SK-MEL-5 (cell line): ENCODE results near the gene TWSG1. TPM values are rescaled to one million over a fixed set of nuclear protein-coding genes. Genes with fewer than 3 reads are reported as not detected.
"Not testable (repeated sequence)": the region's sequence is repeated elsewhere in the genome, so short reads cannot be mapped to it uniquely, and the experiment has no call there.

Experiments
- DNase-seq: peaks from one replicate; pipeline ENCODE4 v3.0.0-alpha.2; 2016; ENCODE audit warnings: low read depth, low spot score
- in situ Hi-C: cut with HindIII; loops from 2 replicates; pipeline ENCODE4 v1.10.0; 2016; ENCODE audit warnings: low sequenced_read_pairs, high pct_unique_total_duplicates, low pct_unique_long_range_greater_than_20kb
- total RNA-seq: library from RNA; depleted of rRNA; stranded (reverse); fragments of >200 nt; shearing (Covaris generic); gene quantifications from 2 replicates; pipeline ENCODE4 v1.2.3, GENCODE V29; 2014

The TWSG1 gene
- total RNA-seq, 1 experiment from 2014 or later, result 12.9 TPM

DNA sequence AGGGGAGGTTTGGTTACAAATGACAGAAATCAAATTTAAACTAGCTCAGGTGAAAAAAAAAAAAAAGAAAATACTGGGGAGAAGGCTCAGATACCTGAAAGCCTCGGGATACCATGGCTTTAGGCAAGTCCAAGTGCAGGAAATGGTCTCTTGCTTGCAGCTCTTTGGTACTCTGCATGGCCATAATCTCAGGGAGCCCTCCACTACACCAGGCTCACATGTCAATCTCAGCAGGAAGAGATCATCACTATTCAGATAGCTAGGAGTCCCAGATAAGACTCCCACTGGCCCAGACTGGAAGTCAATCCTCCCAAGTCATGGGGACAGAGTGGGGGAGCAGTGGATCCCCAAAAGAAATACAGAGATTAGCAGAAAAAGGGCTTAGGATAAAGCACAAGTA lies 75.9 kb downstream of the TWSG1 start:
- no peak for DNase-seq
- in situ Hi-C loops, result no loop called here

- in situ Hi-C loops, result no loop called here
- DNase-seq, result no peak
These were observed 79.0 kb downstream of the TWSG1 start for GRCh38 chr18:9413576-9413975.

GRCh38 chr18:9416563-9417072 lies 82.0 kb downstream of the TWSG1 start:
- no peak for DNase-seq
- in situ Hi-C loops, result no loop called here

GRCh38 chr18:9417073-9417851 lies 82.7 kb downstream of the TWSG1 start:
- in situ Hi-C loops, result no loop called here

DNA sequence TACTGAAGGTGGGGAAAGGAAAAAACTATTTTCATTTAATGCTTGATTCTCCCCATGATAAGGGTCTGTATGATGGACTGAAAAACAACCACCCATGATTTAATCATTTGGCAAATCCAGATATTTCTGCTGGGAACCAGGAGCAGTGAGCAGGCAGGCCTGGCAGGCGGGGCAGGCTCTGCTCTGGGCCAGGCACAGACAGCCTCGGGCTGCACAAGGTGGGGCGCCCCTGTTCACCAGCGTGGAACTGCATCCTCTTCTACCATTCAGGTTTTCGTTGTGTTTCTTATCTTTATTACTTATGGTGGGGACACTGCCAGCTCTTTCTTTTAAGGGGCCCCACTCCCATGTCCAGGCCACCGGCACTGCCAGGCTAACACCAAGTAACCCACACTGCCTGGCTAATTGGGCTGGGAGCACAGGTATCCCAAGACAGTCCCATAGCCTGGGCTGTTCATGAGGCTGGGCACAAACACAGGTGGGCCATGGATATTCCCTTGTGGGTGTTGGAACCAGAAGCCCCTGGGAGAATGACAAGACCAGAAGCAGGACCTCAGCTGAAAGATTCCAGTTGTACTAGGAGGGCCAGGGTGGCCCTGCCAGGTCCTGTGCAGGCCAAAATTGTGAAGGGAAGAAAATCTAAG lies 83.6 kb downstream of the TWSG1 start:
- DNase-seq, result no peak
- in situ Hi-C loops, result no loop called here

More at GRCh38 chr18:9417073-9417851, 82.7 kb downstream of the TWSG1 start:
- DNase-seq, result no peak

DNA sequence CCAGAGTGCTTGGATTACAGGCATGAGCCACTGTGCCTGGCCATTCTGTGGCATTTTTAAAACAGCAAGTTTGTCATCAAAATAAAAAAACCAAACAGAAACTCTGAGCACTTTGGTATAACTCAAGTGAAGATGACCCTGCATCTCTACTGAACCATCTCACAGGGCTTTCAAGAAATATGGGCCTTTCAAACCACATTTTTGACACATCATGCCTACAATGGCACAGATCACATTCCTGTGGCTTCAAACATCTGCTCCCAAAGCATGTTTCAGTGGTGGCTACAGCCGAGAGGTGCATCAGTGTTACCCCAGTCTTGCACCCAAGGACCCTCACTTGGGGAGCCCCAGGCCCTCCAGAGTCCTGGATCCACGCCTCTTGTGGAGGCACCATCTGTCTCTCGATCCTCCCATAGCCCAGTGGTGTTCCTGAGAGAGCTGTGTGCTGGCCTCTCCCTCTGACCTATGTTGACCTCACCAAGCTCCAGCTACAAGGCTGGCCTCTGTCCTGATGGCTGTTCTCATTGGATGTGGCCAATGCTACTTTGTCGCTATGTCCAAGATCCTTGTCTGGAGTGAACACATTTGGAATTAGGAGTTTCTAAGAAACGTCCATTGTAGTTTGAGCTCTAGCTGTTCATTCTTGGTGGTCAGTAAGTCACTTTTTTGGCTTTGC lies 85.5 kb downstream of the TWSG1 start:
- no peak for DNase-seq
- in situ Hi-C loops, result no loop called here

- DNase-seq, result no peak
- in situ Hi-C loops, result no loop called here
These were observed 86.7 kb downstream of the TWSG1 start for GRCh38 chr18:9421096-9421900.

GRCh38 chr18:9421901-9422327 lies 87.3 kb downstream of the TWSG1 start:
- in situ Hi-C loops, result no loop called here
- DNase-seq, result no peak

DNA sequence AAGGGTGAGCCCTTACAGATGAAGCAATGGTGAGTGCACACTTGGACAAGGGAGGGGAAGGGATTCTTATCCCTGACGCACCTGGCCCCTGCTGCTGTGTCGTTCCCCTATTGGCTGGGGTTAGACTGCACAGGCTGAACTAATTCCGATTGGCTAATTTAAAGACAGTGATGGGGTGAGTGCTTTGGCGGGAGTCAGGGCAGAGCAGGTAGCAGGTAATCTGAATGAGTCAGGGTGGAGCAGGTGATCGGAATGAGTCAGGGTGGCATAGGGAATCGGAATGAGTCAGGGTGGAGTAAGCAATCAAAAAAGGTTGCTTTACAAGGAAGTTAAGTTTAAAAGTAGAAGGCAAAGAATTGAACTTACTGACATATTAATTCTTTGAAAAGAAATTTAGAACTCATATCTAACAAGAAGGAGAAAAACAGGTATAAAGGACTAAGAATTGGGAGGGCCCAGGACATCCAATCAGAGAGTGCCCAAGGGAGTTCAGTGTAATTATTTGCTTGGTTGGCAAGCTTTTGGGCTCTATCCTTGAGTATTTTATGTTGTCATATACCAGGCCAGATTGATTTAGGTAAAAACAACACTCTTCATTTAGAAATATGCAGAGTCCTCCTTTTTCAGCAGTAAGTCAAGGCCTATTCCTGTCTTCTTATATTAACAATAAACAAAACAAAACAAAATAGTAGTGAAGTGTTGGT lies 88.4 kb downstream of the TWSG1 start:
- in situ Hi-C loops, result no loop called here
- DNase-seq, result no peak

DNA sequence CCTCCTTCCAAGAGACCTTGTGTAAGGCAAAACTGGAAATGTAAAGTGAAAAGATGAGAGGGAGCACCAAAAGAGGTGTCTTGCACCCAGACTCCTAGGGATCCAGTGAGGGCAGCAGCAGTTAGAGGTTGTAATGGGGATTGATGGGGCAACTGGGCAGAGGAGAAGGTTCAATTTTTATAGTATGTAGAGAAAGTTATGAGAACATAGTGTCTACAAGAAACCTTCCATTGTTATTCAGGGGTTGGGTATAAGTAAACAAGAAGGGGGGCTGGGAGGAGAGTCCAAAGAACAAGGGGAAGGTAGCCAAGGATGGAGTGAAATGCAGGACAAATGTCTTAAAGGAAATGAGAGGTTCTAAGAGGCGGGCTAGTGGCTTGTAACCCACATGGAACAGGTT lies 89.1 kb downstream of the TWSG1 start:
- in situ Hi-C loops, DNase-seq: not testable (repeated sequence)

DNA sequence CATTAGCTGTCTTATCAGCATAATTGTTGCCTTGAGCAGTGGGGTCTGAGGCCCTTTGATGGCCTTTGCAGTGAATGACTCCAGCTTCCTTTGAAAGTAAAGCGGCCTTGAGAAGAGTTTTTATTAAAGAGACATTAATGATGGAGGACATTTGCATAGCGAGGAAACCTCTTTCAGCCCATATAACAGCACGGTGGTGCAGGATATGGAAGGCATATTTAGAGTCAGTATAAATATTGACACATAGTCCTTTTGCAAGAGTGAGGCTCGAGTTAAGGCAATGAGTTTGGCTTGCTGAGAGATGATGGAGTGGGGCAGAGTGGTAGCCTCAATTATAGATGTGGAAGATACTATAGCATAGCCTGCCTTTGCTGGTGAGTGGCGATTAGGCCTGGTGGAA lies 89.7 kb downstream of the TWSG1 start:
- in situ Hi-C loops, DNase-seq: not testable (repeated sequence)

DNA sequence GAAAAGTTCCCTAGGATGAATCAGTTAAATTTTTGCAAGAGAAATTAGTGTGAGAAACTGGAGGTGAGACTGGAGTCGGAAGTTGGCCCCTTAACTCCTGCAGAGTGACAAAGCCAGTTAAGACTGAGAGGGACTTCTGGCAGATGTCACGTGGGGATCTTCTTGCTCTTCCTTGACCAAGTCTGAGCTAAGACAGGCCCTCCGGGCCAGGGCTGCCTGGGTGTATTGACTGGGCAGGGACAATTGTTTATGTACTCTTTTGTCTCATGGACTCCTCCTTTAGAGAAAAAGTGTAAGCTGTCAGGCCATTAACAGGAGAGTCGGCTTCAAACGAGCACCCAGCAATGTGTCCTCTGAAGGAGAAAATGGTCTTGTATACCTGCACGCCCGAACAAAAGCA lies 92.2 kb downstream of the TWSG1 start:
- no peak for DNase-seq
- in situ Hi-C loops, result no loop called here

DNA sequence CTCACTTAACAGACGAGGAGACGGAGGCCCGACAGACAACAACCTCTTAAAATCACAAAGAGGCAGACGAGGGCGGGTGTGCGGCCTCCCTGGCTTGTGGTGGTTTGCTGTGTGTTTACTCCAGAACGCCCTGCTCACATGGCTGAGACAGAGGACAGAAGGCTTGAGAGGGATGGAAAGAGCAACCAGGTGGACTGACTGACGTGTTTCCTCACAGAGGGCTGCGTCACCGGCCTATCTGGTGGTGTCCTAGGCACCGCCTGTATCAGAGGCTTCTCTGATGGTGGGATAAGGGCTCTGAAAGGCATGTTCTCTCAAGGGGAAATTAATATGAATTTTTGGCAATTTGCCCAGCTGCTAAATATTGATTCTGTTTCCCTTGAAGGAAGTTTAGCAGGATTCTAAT lies 93.7 kb downstream of the TWSG1 start:
- in situ Hi-C loops, result no loop called here
- DNase-seq, result no peak

GRCh38 chr18:9428862-9429661 lies 94.5 kb downstream of the TWSG1 start:
- in situ Hi-C loops, result no loop called here
- DNase-seq, result no peak

GRCh38 chr18:9429662-9429993 lies 95.1 kb downstream of the TWSG1 start:
- no peak for DNase-seq
- in situ Hi-C loops, result no loop called here

DNA sequence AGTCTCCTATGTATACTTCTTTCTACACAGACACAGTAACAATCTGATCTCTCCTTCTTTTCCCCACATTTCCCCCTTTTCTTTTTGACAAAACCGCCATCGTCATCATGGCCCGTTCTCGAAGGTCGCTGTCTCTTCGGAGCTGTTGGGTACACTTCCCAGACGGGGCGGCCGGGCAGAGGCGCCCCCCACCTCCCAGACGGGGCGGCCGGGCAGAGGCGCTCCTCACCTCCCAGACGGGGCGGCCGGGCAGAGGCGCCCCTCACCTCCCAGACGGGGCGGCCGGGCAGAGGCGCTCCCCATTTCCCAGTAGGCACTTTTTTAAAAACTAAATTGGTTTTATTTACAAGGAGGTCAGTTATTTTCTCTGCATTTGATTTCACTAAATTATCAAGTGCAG lies 95.7 kb downstream of the TWSG1 start:
- in situ Hi-C loops, DNase-seq: not testable (repeated sequence)

DNA sequence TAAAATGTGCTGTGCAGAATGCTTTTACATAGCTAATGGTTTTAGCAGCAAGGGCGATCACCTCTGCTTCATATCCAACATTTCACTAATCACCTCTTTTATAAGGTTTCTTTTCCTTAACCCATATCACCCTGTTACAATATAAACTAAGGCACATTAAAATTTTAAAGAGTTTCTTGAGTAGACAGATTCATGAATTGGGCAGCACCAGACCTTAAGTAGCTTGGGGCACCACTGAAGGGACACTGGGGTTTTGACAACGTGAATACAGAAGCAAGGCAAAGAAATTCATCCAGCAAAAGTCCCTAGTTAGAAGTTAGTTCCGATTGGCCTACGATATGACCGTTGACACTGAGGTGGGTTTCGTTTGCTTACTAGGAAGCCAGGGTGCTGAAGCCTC lies 96.7 kb downstream of the TWSG1 start:
- DNase-seq, result no peak
- in situ Hi-C loops, result no loop called here
